ENCODE measurements around the gene TMEM229B.

Gene TMEM229B

GRCh38 chr14:67469954-67470353 lies 18.6 kb downstream of the TMEM229B start:
- Histone ChIP-seq H3K9me3 (ENCODE audit: insufficient read depth, low read depth, low read length) (no peaks in the 10 kb centered on the region), H3K4me3 (ENCODE audit: low read length, poor library complexity, severe bottlenecking) (no peak overlapping the region), H4K20me1 (ENCODE audit: insufficient read depth, low read length, poor library complexity, severe bottlenecking) (no peaks in the 10 kb centered on the region), H3K4me1 (ENCODE audit: insufficient read depth, low read length, poor library complexity, severe bottlenecking) (no peaks in the 10 kb centered on the region), H3K27me3 (ENCODE audit: insufficient read depth, low read length, poor library complexity, severe bottlenecking) (no peaks in the 10 kb centered on the region), H3K4me2 (ENCODE audit: low read depth, low read length, poor library complexity, severe bottlenecking) (no peak overlapping the region), H3K79me2 (ENCODE audit: insufficient read depth, low read length) (no peaks in the 10 kb centered on the region), H3K9ac (ENCODE audit: low read depth, low read length, poor library complexity, severe bottlenecking) (no peak overlapping the region), H3F3A (ENCODE audit: low read depth) (no peaks in the 10 kb centered on the region), H3K36me3 (ENCODE audit: insufficient read depth, low read length) (no peaks in the 10 kb centered on the region), H2AFZ (ENCODE audit: low read length) (no peak overlapping the region), H3K9me2 (replicated peaks; ENCODE audit: low read depth, low read length) (no peaks in the 10 kb centered on the region)
- TF ChIP-seq, protein P1, sequence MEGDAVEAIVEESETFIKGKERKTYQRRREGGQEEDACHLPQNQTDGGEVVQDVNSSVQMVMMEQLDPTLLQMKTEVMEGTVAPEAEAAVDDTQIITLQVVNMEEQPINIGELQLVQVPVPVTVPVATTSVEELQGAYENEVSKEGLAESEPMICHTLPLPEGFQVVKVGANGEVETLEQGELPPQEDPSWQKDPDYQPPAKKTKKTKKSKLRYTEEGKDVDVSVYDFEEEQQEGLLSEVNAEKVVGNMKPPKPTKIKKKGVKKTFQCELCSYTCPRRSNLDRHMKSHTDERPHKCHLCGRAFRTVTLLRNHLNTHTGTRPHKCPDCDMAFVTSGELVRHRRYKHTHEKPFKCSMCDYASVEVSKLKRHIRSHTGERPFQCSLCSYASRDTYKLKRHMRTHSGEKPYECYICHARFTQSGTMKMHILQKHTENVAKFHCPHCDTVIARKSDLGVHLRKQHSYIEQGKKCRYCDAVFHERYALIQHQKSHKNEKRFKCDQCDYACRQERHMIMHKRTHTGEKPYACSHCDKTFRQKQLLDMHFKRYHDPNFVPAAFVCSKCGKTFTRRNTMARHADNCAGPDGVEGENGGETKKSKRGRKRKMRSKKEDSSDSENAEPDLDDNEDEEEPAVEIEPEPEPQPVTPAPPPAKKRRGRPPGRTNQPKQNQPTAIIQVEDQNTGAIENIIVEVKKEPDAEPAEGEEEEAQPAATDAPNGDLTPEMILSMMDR (conservative IDR thresholded peaks at IDR 0.05; ENCODE audit: low read length): no peak
- no peak for TF ChIP-seq EZH2phosphoT487 (IDR thresholded peaks at IDR 0.05; ENCODE audit: borderline replicate concordance)

DNA sequence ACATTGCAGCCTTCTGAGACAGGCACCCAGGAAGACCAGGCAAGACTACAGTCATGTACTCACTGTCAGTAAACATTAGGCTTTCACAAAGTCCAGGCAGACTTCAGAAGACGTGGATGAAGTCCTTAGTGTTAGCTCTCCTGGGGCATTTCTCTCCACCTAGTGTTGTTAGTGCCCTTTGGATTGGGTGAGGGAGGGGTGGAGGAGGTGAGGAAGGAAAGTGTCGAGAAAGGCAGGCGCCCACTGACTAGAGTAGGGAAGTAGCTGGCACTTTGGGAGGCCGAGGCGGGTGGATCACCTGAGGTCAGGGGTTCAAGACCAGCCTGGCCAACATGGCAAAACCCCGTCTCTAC lies 20.2 kb downstream of the TMEM229B start:
- H3K9ac ChIP-seq (ENCODE audit: low read depth, low read length, poor library complexity, severe bottlenecking): no peak overlapping the region
- no peaks in the 10 kb centered on the region for H3K79me2 ChIP-seq (ENCODE audit: insufficient read depth, low read length)
- no peak overlapping the region for H2AFZ ChIP-seq (ENCODE audit: low read length)
- no peak overlapping the region for H3K4me2 ChIP-seq (ENCODE audit: low read depth, low read length, poor library complexity, severe bottlenecking)
- H3K9me2 ChIP-seq (replicated peaks; ENCODE audit: low read depth, low read length): no peaks in the 10 kb centered on the region
- H3K36me3 ChIP-seq (ENCODE audit: insufficient read depth, low read length): no peaks in the 10 kb centered on the region
- no peaks in the 10 kb centered on the region for H3K9me3 ChIP-seq (ENCODE audit: insufficient read depth, low read depth, low read length)
- no peaks in the 10 kb centered on the region for H3F3A ChIP-seq (ENCODE audit: low read depth)
- no peak overlapping the region for H3K4me3 ChIP-seq (ENCODE audit: low read length, poor library complexity, severe bottlenecking)
- no peaks in the 10 kb centered on the region for H4K20me1 ChIP-seq (ENCODE audit: insufficient read depth, low read length, poor library complexity, severe bottlenecking)
- no peak for TF ChIP-seq EZH2phosphoT487 (IDR thresholded peaks at IDR 0.05; ENCODE audit: borderline replicate concordance)
- H3K4me1 ChIP-seq (ENCODE audit: insufficient read depth, low read length, poor library complexity, severe bottlenecking): no peaks in the 10 kb centered on the region
- no peaks in the 10 kb centered on the region for H3K27me3 ChIP-seq (ENCODE audit: insufficient read depth, low read length, poor library complexity, severe bottlenecking)

GRCh38 chr14:67467134-67467533 lies 21.4 kb downstream of the TMEM229B start:
- Histone ChIP-seq H3K27me3 (ENCODE audit: insufficient read depth, low read length, poor library complexity, severe bottlenecking) (no peaks in the 10 kb centered on the region), H3K9ac (ENCODE audit: low read depth, low read length, poor library complexity, severe bottlenecking) (no peak overlapping the region), H3K4me2 (ENCODE audit: low read depth, low read length, poor library complexity, severe bottlenecking) (no peak overlapping the region), H3F3A (ENCODE audit: low read depth) (no peaks in the 10 kb centered on the region), H3K9me3 (ENCODE audit: insufficient read depth, low read depth, low read length) (no peaks in the 10 kb centered on the region), H3K4me3 (ENCODE audit: low read length, poor library complexity, severe bottlenecking) (no peak overlapping the region), H3K4me1 (ENCODE audit: insufficient read depth, low read length, poor library complexity, severe bottlenecking) (no peaks in the 10 kb centered on the region), H3K9me2 (replicated peaks; ENCODE audit: low read depth, low read length) (no peaks in the 10 kb centered on the region), H2AFZ (ENCODE audit: low read length) (no peak overlapping the region), H3K79me2 (ENCODE audit: insufficient read depth, low read length) (no peaks in the 10 kb centered on the region), H4K20me1 (ENCODE audit: insufficient read depth, low read length, poor library complexity, severe bottlenecking) (no peaks in the 10 kb centered on the region), H3K36me3 (ENCODE audit: insufficient read depth, low read length) (no peaks in the 10 kb centered on the region)
- no peak for TF ChIP-seq EZH2phosphoT487 (IDR thresholded peaks at IDR 0.05; ENCODE audit: borderline replicate concordance)
- TF ChIP-seq, protein P1 (conservative IDR thresholded peaks at IDR 0.05; ENCODE audit: low read length): no peak

GRCh38 chr14:67464879-67465278 lies 23.6 kb downstream of the TMEM229B start:
- Histone ChIP-seq H3K27me3 (ENCODE audit: insufficient read depth, low read length, poor library complexity, severe bottlenecking) (no peaks in the 10 kb centered on the region), H3K9ac (ENCODE audit: low read depth, low read length, poor library complexity, severe bottlenecking) (no peak overlapping the region), H3K9me2 (replicated peaks; ENCODE audit: low read depth, low read length) (no peaks in the 10 kb centered on the region), H3K4me1 (ENCODE audit: insufficient read depth, low read length, poor library complexity, severe bottlenecking) (no peaks in the 10 kb centered on the region), H4K20me1 (ENCODE audit: insufficient read depth, low read length, poor library complexity, severe bottlenecking) (no peaks in the 10 kb centered on the region), H3K79me2 (ENCODE audit: insufficient read depth, low read length) (no peaks in the 10 kb centered on the region), H3K9me3 (ENCODE audit: insufficient read depth, low read depth, low read length) (no peaks in the 10 kb centered on the region), H3K36me3 (ENCODE audit: insufficient read depth, low read length) (no peaks in the 10 kb centered on the region), H3K4me3 (ENCODE audit: low read length, poor library complexity, severe bottlenecking) (no peak overlapping the region), H2AFZ (ENCODE audit: low read length) (no peak overlapping the region), H3F3A (ENCODE audit: low read depth) (no peaks in the 10 kb centered on the region), H3K4me2 (ENCODE audit: low read depth, low read length, poor library complexity, severe bottlenecking) (no peak overlapping the region)
- TF ChIP-seq, protein P1 (conservative IDR thresholded peaks at IDR 0.05; ENCODE audit: low read length): no peak
- TF ChIP-seq EZH2phosphoT487 (IDR thresholded peaks at IDR 0.05; ENCODE audit: borderline replicate concordance): no peak

Measured in Loucy (cell line).